ENCODE data around the gene ANKRD53.

ANKRD53 gene

GRCh38 chr2:70962211-70962884 lies 16.1 kb upstream of the ANKRD53 start:
- H3K36me3 ChIP-seq (replicated peaks in 1 of 2; ENCODE audit: control insufficient read depth in 2 of 2, insufficient read depth in 2 of 2, low read length in 2 of 2): no peaks in the 10 kb centered on the region
- peak overlapping the region; percentile 22 for H3K14ac ChIP-seq (ENCODE audit: low read length)
- H3K4me3 ChIP-seq (ENCODE audit: low read length in 2 of 2): no peak overlapping the region
- peaks cover 0 to 3% of the 10 kb centered on the region in 2 donors for H3K4me1 ChIP-seq (ENCODE audit: control insufficient read depth in 2 of 2, insufficient read depth in 1 of 2, low read depth in 1 of 2, low read length in 2 of 2)
- no peak overlapping the region for H4K91ac ChIP-seq (ENCODE audit: low read depth, low read length, poor library complexity)
- H3K23ac ChIP-seq (ENCODE audit: low read depth, low read length, poor library complexity): no peak overlapping the region
- no peak overlapping the region for H2BK12ac ChIP-seq (ENCODE audit: low read length)
- no peak overlapping the region for H2AK5ac ChIP-seq (ENCODE audit: low read depth, low read length)
- no peak overlapping the region for H3K9ac ChIP-seq (ENCODE audit: low read depth, low read length, poor library complexity)
- no peak for DNase-seq (ENCODE audit: low spot score)
- H2BK5ac ChIP-seq (ENCODE audit: low read length): no peak overlapping the region
- no peak overlapping the region for H3K4me2 ChIP-seq (ENCODE audit: insufficient read depth, low read length, poor library complexity, severe bottlenecking)
- H3K4ac ChIP-seq (ENCODE audit: low read length): no peak overlapping the region
- WGBS, 2 donors (ENCODE audit: extremely low coverage in 2 of 2, insufficient read length in 2 of 2, insufficient replicate concordance in 1 of 2): no CpG with 5 or more reads among the region's 12 CpGs
- no peak overlapping the region for H3K27ac ChIP-seq (replicated peaks; ENCODE audit: low read length)
- no peak overlapping the region for H3K18ac ChIP-seq (ENCODE audit: low read length)
- H4K8ac ChIP-seq (ENCODE audit: low read depth, low read length): no peak overlapping the region
- no peak overlapping the region for H2BK120ac ChIP-seq (ENCODE audit: low read depth, low read length)
- H3K27me3 ChIP-seq (ENCODE audit: control insufficient read depth in 3 of 3, insufficient read depth in 3 of 3, low read depth in 1 of 3, low read length in 3 of 3): peaks cover 0 to 25% (median 7%) of the 10 kb centered on the region in 3 experiments
- H2AFZ ChIP-seq (ENCODE audit: low read length): no peak overlapping the region
- H3K79me1 ChIP-seq (ENCODE audit: low read depth, low read length): no peaks in the 10 kb centered on the region
- H3K9me3 ChIP-seq (replicated peaks in 1 of 2; ENCODE audit: control insufficient read depth in 2 of 2, insufficient read depth in 1 of 2, low read depth in 1 of 2, low read length in 2 of 2): no peaks in the 10 kb centered on the region
- no peak overlapping the region for H2BK15ac ChIP-seq (ENCODE audit: low read length)

- DNase-seq (ENCODE audit: low spot score): no peak
- no peaks in the 10 kb centered on the region for H3K9me3 ChIP-seq (replicated peaks in 1 of 2; ENCODE audit: control insufficient read depth in 2 of 2, insufficient read depth in 1 of 2, low read depth in 1 of 2, low read length in 2 of 2)
- H4K8ac ChIP-seq (ENCODE audit: low read depth, low read length): no peak overlapping the region
- H3K36me3 ChIP-seq (replicated peaks in 1 of 2; ENCODE audit: control insufficient read depth in 2 of 2, insufficient read depth in 2 of 2, low read length in 2 of 2): no peaks in the 10 kb centered on the region
- no peak overlapping the region for H2BK12ac ChIP-seq (ENCODE audit: low read length)
- H2BK120ac ChIP-seq (ENCODE audit: low read depth, low read length): no peak overlapping the region
- H2BK15ac ChIP-seq (ENCODE audit: low read length): no peak overlapping the region
- peaks cover 0 to 3% of the 10 kb centered on the region in 2 donors for H3K4me1 ChIP-seq (ENCODE audit: control insufficient read depth in 2 of 2, insufficient read depth in 1 of 2, low read depth in 1 of 2, low read length in 2 of 2)
- no peak overlapping the region for H3K27ac ChIP-seq (replicated peaks; ENCODE audit: low read length)
- no peak overlapping the region for H4K91ac ChIP-seq (ENCODE audit: low read depth, low read length, poor library complexity)
- H3K27me3 ChIP-seq (ENCODE audit: control insufficient read depth in 3 of 3, insufficient read depth in 3 of 3, low read depth in 1 of 3, low read length in 3 of 3): peaks cover 0 to 25% (median 7%) of the 10 kb centered on the region in 3 experiments
- no peak overlapping the region for H3K4me2 ChIP-seq (ENCODE audit: insufficient read depth, low read length, poor library complexity, severe bottlenecking)
- H3K9ac ChIP-seq (ENCODE audit: low read depth, low read length, poor library complexity): no peak overlapping the region
- WGBS, 2 donors (ENCODE audit: extremely low coverage in 2 of 2, insufficient read length in 2 of 2, insufficient replicate concordance in 1 of 2): no CpG with 5 or more reads among the region's 18 CpGs
- H3K18ac ChIP-seq (ENCODE audit: low read length): no peak overlapping the region
- H2BK5ac ChIP-seq (ENCODE audit: low read length): no peak overlapping the region
- H3K23ac ChIP-seq (ENCODE audit: low read depth, low read length, poor library complexity): peak overlapping the region; percentile 61
- no peak overlapping the region for H2AFZ ChIP-seq (ENCODE audit: low read length)
- peak overlapping the region; percentile 22 for H3K14ac ChIP-seq (ENCODE audit: low read length)
- no peak overlapping the region for H2AK5ac ChIP-seq (ENCODE audit: low read depth, low read length)
- H3K4me3 ChIP-seq (ENCODE audit: low read length in 2 of 2): no peak overlapping the region
- no peak overlapping the region for H3K4ac ChIP-seq (ENCODE audit: low read length)
- H3K79me1 ChIP-seq (ENCODE audit: low read depth, low read length): no peaks in the 10 kb centered on the region
Observed at GRCh38 chr2:70962885-70963878, 15.2 kb upstream of the ANKRD53 start.

- no peak overlapping the region for H2AK5ac ChIP-seq (ENCODE audit: low read depth, low read length)
- H4K91ac ChIP-seq (ENCODE audit: low read depth, low read length, poor library complexity): no peak overlapping the region
- H3K9ac ChIP-seq (ENCODE audit: low read depth, low read length, poor library complexity): no peak overlapping the region
- H2BK120ac ChIP-seq (ENCODE audit: low read depth, low read length): no peak overlapping the region
- no peak overlapping the region for H2BK5ac ChIP-seq (ENCODE audit: low read length)
- H2BK12ac ChIP-seq (ENCODE audit: low read length): no peak overlapping the region
- no CpG with 5 or more reads among the region's 4 CpGs for WGBS, 2 donors (ENCODE audit: extremely low coverage in 2 of 2, insufficient read length in 2 of 2, insufficient replicate concordance in 1 of 2)
- no peak overlapping the region for H4K8ac ChIP-seq (ENCODE audit: low read depth, low read length)
- H2AFZ ChIP-seq (ENCODE audit: low read length): no peak overlapping the region
- peaks cover 0 to 3% of the 10 kb centered on the region in 2 donors for H3K4me1 ChIP-seq (ENCODE audit: control insufficient read depth in 2 of 2, insufficient read depth in 1 of 2, low read depth in 1 of 2, low read length in 2 of 2)
- H2BK15ac ChIP-seq (ENCODE audit: low read length): no peak overlapping the region
- H3K4me3 ChIP-seq (ENCODE audit: low read length in 2 of 2): no peak overlapping the region
- no peak for DNase-seq (ENCODE audit: low spot score)
- no peak overlapping the region for H3K18ac ChIP-seq (ENCODE audit: low read length)
- no peak overlapping the region for H3K4ac ChIP-seq (ENCODE audit: low read length)
- H3K23ac ChIP-seq (ENCODE audit: low read depth, low read length, poor library complexity): no peak overlapping the region
- H3K27ac ChIP-seq (replicated peaks; ENCODE audit: low read length): no peak overlapping the region
- no peaks in the 10 kb centered on the region for H3K36me3 ChIP-seq (replicated peaks in 1 of 2; ENCODE audit: control insufficient read depth in 2 of 2, insufficient read depth in 2 of 2, low read length in 2 of 2)
- H3K79me1 ChIP-seq (ENCODE audit: low read depth, low read length): no peaks in the 10 kb centered on the region
- H3K4me2 ChIP-seq (ENCODE audit: insufficient read depth, low read length, poor library complexity, severe bottlenecking): no peak overlapping the region
- H3K14ac ChIP-seq (ENCODE audit: low read length): no peak overlapping the region
- peaks cover 0 to 25% (median 7%) of the 10 kb centered on the region in 3 experiments for H3K27me3 ChIP-seq (ENCODE audit: control insufficient read depth in 3 of 3, insufficient read depth in 3 of 3, low read depth in 1 of 3, low read length in 3 of 3)
- H3K9me3 ChIP-seq (replicated peaks in 1 of 2; ENCODE audit: control insufficient read depth in 2 of 2, insufficient read depth in 1 of 2, low read depth in 1 of 2, low read length in 2 of 2): no peaks in the 10 kb centered on the region
Observed at GRCh38 chr2:70964133-70964532, 14.3 kb upstream of the ANKRD53 start.

Measured in neuronal stem cell (in vitro differentiated cells).